MM.1S (cell line): ENCODE data around the gene HSPB3.
A peak's percentile ranks its signal among the peaks of the same experiment; 100 is the strongest.

Source experiments
- DNase-seq: peaks from one replicate; pipeline ENCODE4 v3.0.0-alpha.2; 2015
- H2AFZ ChIP-seq: fragments of 300-600 bp; sonication (generic); 2 replicates; pipeline ENCODE4 v1.6.0; 2016; ENCODE audit warnings: antibody characterized with exemption, low read length
- H3F3A ChIP-seq: fragments of 300-600 bp; sonication (generic); 2 replicates; pipeline ENCODE4 v1.6.1; 2016; ENCODE audit warnings: mild to moderate bottlenecking, antibody characterized with exemption, low read length, moderate library complexity, mixed read lengths; ENCODE audit not compliant: insufficient read depth
- H3K27ac ChIP-seq: fragments of 300-600 bp; sonication (generic); 2 replicates; pipeline ENCODE4 v1.5.1; 2016; ENCODE audit warnings: mild to moderate bottlenecking, low read length
- H3K27me3 ChIP-seq: fragments of 300-600 bp; sonication (generic); replicated peaks from 2 replicates; pipeline ENCODE4 v1.6.0; 2016; ENCODE audit warnings: low read length; ENCODE audit not compliant: insufficient read depth
- H3K36me3 ChIP-seq: fragments of 300-600 bp; sonication (generic); replicated peaks from 2 replicates; pipeline ENCODE4 v1.6.1; 2016; ENCODE audit warnings: mild to moderate bottlenecking, low read length, mixed read lengths; ENCODE audit not compliant: insufficient read depth
- H3K4me1 ChIP-seq: fragments of 300-600 bp; sonication (generic); 2 replicates; pipeline ENCODE4 v1.6.1; 2016; ENCODE audit warnings: low read length, mixed read lengths
- H3K4me2 ChIP-seq: fragments of 300-600 bp; sonication (generic); 2 replicates; pipeline ENCODE4 v1.6.0; 2016; ENCODE audit warnings: low read depth, low read length
- H3K4me3 ChIP-seq: fragments of 300-600 bp; sonication (generic); 2 replicates; pipeline ENCODE4 v1.5.1; 2016; ENCODE audit warnings: low read length, mixed read lengths
- H3K79me2 ChIP-seq: fragments of 300-600 bp; sonication (generic); 2 replicates; pipeline ENCODE4 v1.6.1; 2016; ENCODE audit warnings: mixed run types, low read length, mixed read lengths
- H3K9ac ChIP-seq: fragments of 300-600 bp; sonication (generic); 2 replicates; pipeline ENCODE4 v1.6.1; 2016; ENCODE audit warnings: low read length, mixed read lengths
- H3K9me2 ChIP-seq: fragments of 300-600 bp; sonication (generic); replicated peaks from 2 replicates; pipeline ENCODE4 v1.6.1; 2016; ENCODE audit warnings: mild to moderate bottlenecking, low read length, mixed read lengths; ENCODE audit not compliant: insufficient read depth
- H3K9me3 ChIP-seq: fragments of 300-600 bp; sonication (generic); replicated peaks from 2 replicates; pipeline ENCODE4 v1.6.1; 2016; ENCODE audit warnings: mild to moderate bottlenecking, low read length, mixed read lengths; ENCODE audit not compliant: insufficient read depth
- H4K20me1 ChIP-seq: fragments of 300-600 bp; sonication (generic); 2 replicates; pipeline ENCODE4 v1.6.1; 2016; ENCODE audit warnings: mild to moderate bottlenecking, low read length, moderate library complexity, mixed read lengths; ENCODE audit not compliant: insufficient read depth
- CTCF ChIP-seq: fragments of 300-600 bp; sonication (generic); IDR thresholded peaks from 2 replicates; pipeline ENCODE4 v1.5.1; 2016; ENCODE audit warnings: antibody characterized with exemption, low read length, mixed read lengths
- EZH2 ChIP-seq: fragments of 300-600 bp; sonication (generic); optimal IDR thresholded peaks from 2 replicates; pipeline ENCODE3; 2017; ENCODE audit warnings: low read depth, mild to moderate bottlenecking, antibody characterized with exemption, low read length, mixed read lengths
- EZH2phosphoT487 ChIP-seq: fragments of 300-600 bp; sonication (generic); IDR thresholded peaks from 2 replicates; pipeline ENCODE4 v1.6.1; 2018; ENCODE audit warnings: antibody characterized with exemption, low read length

HSPB3 gene

DNA sequence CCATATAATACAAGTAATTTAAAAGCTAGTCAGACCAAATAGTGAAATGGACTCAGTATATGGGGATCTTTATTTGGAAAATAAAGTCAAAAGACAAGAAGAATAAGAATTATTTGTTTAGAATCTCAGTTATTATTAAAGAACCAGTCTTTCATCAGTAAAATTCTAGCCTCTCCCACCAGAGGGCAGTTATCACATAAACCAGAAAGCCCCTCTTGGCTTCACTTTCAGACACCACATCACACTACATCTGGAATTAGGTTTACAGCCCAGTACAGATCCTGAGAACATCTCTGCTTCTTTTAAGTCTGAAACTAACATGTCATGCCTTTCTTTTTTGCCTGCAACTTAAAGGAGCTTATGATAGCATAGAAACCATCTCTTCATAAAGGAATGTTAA lies 12.2 kb upstream of the HSPB3 start:
- Histone ChIP-seq H4K20me1 (no peaks in the 10 kb centered on the region), H3K79me2 (no peaks in the 10 kb centered on the region), H3K27ac (no peak overlapping the region), H3K4me2 (no peak overlapping the region; the same call in 1 of the 2 replicates), H3K9ac (no peak overlapping the region), H3K36me3 (no peaks in the 10 kb centered on the region), H2AFZ (no peak overlapping the region), H3K9me2 (no peaks in the 10 kb centered on the region), H3K4me3 (no peak overlapping the region), H3K9me3 (no peaks in the 10 kb centered on the region), H3K27me3 (no peaks in the 10 kb centered on the region), H3K4me1 (peaks cover 31% of the 10 kb centered on the region), H3F3A (peaks cover 11% of the 10 kb centered on the region)
- peak; percentile 57 for DNase-seq
- TF ChIP-seq EZH2 (no peak), CTCF (peak; percentile 56)

DNA sequence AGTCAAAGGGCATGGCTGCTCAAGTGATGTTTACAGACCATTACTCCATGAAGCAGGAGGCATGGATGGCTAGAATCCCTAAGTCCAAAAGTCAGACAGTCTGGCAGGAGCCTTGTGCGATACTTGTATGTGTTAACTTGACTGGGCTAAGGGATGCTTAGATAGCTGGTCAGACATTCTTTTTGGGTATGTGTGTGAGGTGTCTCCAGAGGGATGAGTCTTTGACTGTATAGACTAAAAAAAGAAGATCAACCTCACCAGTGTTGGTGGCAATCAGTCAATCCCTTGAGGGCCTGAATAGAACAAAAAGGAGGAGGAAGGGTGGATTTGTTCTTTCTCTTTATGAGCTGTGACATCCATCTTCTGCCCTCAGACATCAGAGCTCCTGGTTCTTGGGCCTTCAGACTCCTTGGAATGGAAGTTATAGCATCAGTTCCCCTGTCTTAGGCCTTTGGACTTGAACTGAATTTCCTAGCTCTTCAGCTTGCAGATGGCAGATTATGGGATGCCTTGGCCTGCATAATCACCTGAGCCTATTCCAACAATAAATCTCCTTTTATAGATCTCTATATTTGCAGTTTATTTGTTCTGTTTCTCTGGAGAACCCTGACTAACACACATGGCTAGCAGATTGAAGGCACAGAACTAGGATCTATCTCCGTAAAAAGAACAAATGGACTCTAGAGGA lies 9.7 kb upstream of the HSPB3 start:
- H2AFZ ChIP-seq, result no peak overlapping the region
- H3K9me3 ChIP-seq, result no peaks in the 10 kb centered on the region
- H3K4me1 ChIP-seq, result peaks cover 19% of the 10 kb centered on the region
- H3K27me3 ChIP-seq, result no peaks in the 10 kb centered on the region
- TF ChIP-seq EZH2phosphoT487 (no peak), EZH2 (no peak), CTCF (no peak)
- no peaks in the 10 kb centered on the region for H3K9me2 ChIP-seq
- no peak overlapping the region for H3K9ac ChIP-seq
- H3F3A ChIP-seq, result peaks cover 3% of the 10 kb centered on the region; the same call in 1 of the 2 replicates
- no peak for DNase-seq
- no peak overlapping the region for H3K4me2 ChIP-seq
- H3K79me2 ChIP-seq, result no peaks in the 10 kb centered on the region
- H4K20me1 ChIP-seq, result no peaks in the 10 kb centered on the region
- no peak overlapping the region for H3K27ac ChIP-seq
- no peaks in the 10 kb centered on the region for H3K36me3 ChIP-seq
- H3K4me3 ChIP-seq, result no peak overlapping the region

DNA sequence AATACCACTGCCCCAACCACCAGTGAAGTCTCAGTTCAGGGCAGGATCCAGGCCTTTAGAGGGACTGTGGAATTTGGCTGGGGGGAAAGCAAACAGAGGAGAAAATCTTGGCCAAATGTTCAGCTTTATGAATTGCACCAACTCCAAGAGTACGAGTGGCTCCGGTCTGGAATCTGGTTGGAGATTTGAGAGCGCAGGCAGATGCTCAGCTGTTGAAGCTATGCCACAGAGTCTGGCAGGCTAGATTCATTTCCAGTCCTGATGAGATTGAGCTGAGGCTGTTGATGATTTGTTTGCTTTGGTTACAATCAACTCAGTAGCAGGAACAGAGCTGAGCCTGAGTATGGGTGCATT lies 9.1 kb upstream of the HSPB3 start:
- H2AFZ ChIP-seq, result no peak overlapping the region
- H3K9ac ChIP-seq, result no peak overlapping the region
- no peak for DNase-seq
- no peaks in the 10 kb centered on the region for H3K27me3 ChIP-seq
- H3K4me1 ChIP-seq, result peaks cover 14% of the 10 kb centered on the region
- H3K79me2 ChIP-seq, result no peaks in the 10 kb centered on the region
- no peak overlapping the region for H3K4me2 ChIP-seq
- H4K20me1 ChIP-seq, result no peaks in the 10 kb centered on the region
- H3F3A ChIP-seq, result no peaks in the 10 kb centered on the region
- H3K9me2 ChIP-seq, result no peaks in the 10 kb centered on the region
- no peak overlapping the region for H3K4me3 ChIP-seq
- H3K9me3 ChIP-seq, result no peaks in the 10 kb centered on the region
- TF ChIP-seq CTCF (no peak), EZH2phosphoT487 (no peak), EZH2 (no peak)
- H3K36me3 ChIP-seq, result no peaks in the 10 kb centered on the region
- no peak overlapping the region for H3K27ac ChIP-seq
